Stimulated activated CD4-positive, alpha-beta T cell treated with anti-CD3 and anti-CD28 coated beads, Interleukin-15, amount 100 ng/mL, for 24 hours (primary cell): ENCODE results near the gene DHX16.
"Not testable (repeated sequence)": the region's sequence is repeated elsewhere in the genome, so short reads cannot be mapped to it uniquely, and the experiment has no call there.

Experiments used
- DNase-seq: peaks from one replicate; pipeline ENCODE4 v3.0.0-alpha.2; 2020

DHX16 gene

GRCh38 chr6:30678964-30679726, 6.3 kb upstream of the DHX16 start:
- DNase-seq: peak; percentile 92

GRCh38 chr6:30676660-30677285, 4.0 kb upstream of the DHX16 start:
- no peak for DNase-seq

- DNase-seq: no peak
Observed at GRCh38 chr6:30670760-30671527, 1.9 kb downstream of the DHX16 start.

GRCh38 chr6:30666300-30666699, 6.5 kb downstream of the DHX16 start:
- DNase-seq: peak; percentile 63

- DNase-seq: no peak
Observed at GRCh38 chr6:30664994-30665767, 7.6 kb downstream of the DHX16 start.

- DNase-seq: not testable (repeated sequence)
Observed at GRCh38 chr6:30657922-30658321, 14.9 kb downstream of the DHX16 start.

GRCh38 chr6:30657454-30657853, 15.4 kb downstream of the DHX16 start:
- no peak for DNase-seq

- DNase-seq: no peak
Observed at GRCh38 chr6:30656513-30656912, 16.3 kb downstream of the DHX16 start.

GRCh38 chr6:30655743-30656094, 17.1 kb downstream of the DHX16 start:
- no peak for DNase-seq

- DNase-seq: no peak
Observed at GRCh38 chr6:30654798-30655742, 17.7 kb downstream of the DHX16 start.

GRCh38 chr6:30651143-30651542, 21.7 kb downstream of the DHX16 start:
- DNase-seq: no peak

GRCh38 chr6:30647242-30648116, 25.3 kb downstream of the DHX16 start:
- DNase-seq: peak; percentile 86

GRCh38 chr6:30646450-30647241, 26.2 kb downstream of the DHX16 start, which contains the start of gene C6orf136:
Gene C6orf136 (plus strand): TSS chr6:30647133. CDS start chr6:30647232, 99 bp downstream.
- peak; percentile 94 for DNase-seq

- DNase-seq: no peak
Observed at GRCh38 chr6:30645989-30646388, 26.8 kb downstream of the DHX16 start.

GRCh38 chr6:30644769-30645168, 28.0 kb downstream of the DHX16 start:
- no peak for DNase-seq

GRCh38 chr6:30643656-30644055, 29.1 kb downstream of the DHX16 start:
- no peak for DNase-seq

- no peak for DNase-seq
Observed at GRCh38 chr6:30641048-30641447, 31.8 kb downstream of the DHX16 start.

GRCh38 chr6:30640481-30640880, 32.3 kb downstream of the DHX16 start:
- DNase-seq: no peak

GRCh38 chr6:30635834-30636233, 37.0 kb downstream of the DHX16 start:
- no peak for DNase-seq
